ENCODE measurements around the gene WNT1. TPM values are rescaled to one million over a fixed set of nuclear protein-coding genes. Genes with fewer than 3 reads are reported as not detected.

Gene WNT1
- total and polyA plus RNA-seq, 10 of the 15 experiments (the other 5 are each of a cell fraction or from before 2014, with no cell fraction given) = not detected

GRCh38 chr12:48985475-48985897 lies 7.4 kb downstream of the WNT1 start (continued):
- TF ChIP-seq E4F1 (IDR thresholded peaks at IDR 0.05; ENCODE audit: borderline replicate concordance, partially characterized antibody) (no peak), ASH2L (IDR thresholded peaks at IDR 0.05; ENCODE audit: borderline replicate concordance, low read depth) (no peak), SMC3 (IDR thresholded peaks at IDR 0.05; ENCODE audit: borderline replicate concordance, low read length) (no peak), ZNF592 (IDR thresholded peaks at IDR 0.05) (no peak), RELA (IDR thresholded peaks at IDR 0.05; ENCODE audit: borderline replicate concordance, partially characterized antibody) (no peak)

Measured in GM12878 (cell line).